Ishikawa (cell line): ENCODE measurements around the gene SH3PXD2A.

ENCODE experiments used
- RAD21 ChIP-seq: IDR thresholded peaks from 2 replicates; pipeline ENCODE4 v1.6.1; 2012; ENCODE audit warnings: low read depth
- TEAD4 ChIP-seq: IDR thresholded peaks from 2 replicates; pipeline ENCODE4 v1.6.1; 2012

DNA sequence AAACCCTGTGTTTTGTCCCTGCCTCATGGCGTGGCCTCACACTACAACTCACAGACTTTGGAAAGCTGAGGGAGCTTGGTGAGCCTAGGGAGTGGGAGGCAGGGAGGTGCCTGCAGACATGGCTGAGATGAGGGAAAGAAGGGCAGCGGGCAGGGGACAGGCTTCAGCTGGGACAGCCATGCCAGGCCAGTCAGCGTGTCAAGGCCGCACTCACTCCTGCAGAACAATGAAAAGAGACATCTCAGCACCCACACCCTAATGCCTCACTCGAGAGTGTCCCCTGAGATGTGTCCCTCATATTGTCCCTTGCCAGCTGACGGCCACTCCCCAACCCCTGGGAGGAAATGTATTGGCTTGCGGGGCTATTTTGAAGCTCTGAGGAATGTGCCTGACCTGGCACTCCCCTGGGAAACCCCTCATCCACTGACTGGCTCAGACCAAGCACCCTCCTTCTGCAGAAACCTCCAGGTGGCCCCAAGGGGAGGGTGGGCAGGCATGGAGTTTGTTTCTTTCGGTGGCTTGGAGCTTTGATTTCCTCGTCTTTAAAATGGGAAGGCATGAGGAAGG, 31.6 kb downstream of the SH3PXD2A start:
- no peak for TF ChIP-seq RAD21
- TF ChIP-seq TEAD4, result no peak
